ENCODE results near the gene SP100.

DNA sequence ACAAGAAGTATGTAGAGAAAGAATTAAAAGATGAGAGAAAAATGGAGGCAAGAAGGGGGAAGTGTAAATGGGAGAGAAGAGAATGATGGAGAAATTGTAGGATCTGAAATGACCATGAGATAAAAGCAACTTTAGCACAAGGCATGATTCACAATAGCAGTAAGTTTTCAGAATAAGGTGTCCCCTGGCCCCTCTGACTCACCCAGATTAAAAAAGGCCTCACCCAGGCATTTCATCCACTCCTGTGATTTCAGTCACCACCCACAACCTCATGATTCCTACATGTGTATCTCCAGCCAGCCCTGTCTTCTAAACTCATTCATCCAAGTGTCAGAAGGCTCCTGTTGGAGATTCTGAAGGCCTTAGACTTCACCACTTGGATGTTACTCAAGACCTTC, 56.6 kb downstream of the SP100 start:
- TF ChIP-seq, protein P1, sequence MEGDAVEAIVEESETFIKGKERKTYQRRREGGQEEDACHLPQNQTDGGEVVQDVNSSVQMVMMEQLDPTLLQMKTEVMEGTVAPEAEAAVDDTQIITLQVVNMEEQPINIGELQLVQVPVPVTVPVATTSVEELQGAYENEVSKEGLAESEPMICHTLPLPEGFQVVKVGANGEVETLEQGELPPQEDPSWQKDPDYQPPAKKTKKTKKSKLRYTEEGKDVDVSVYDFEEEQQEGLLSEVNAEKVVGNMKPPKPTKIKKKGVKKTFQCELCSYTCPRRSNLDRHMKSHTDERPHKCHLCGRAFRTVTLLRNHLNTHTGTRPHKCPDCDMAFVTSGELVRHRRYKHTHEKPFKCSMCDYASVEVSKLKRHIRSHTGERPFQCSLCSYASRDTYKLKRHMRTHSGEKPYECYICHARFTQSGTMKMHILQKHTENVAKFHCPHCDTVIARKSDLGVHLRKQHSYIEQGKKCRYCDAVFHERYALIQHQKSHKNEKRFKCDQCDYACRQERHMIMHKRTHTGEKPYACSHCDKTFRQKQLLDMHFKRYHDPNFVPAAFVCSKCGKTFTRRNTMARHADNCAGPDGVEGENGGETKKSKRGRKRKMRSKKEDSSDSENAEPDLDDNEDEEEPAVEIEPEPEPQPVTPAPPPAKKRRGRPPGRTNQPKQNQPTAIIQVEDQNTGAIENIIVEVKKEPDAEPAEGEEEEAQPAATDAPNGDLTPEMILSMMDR (conservative IDR thresholded peaks at IDR 0.05; ENCODE audit: low read length) = no peak
- no peak for TF ChIP-seq EZH2phosphoT487 (IDR thresholded peaks at IDR 0.05; ENCODE audit: borderline replicate concordance)

Measured in Loucy (cell line).